Keratinocyte (primary cell): ENCODE data around the gene NOM1. TPM values are rescaled to one million over a fixed set of nuclear protein-coding genes. Genes with fewer than 3 reads are reported as not detected.
A peak's percentile ranks its signal among the peaks of the same experiment; 100 is the strongest.

ENCODE experiments used
- DNase-seq: peaks from one replicate; pipeline ENCODE4 v3.0.0-alpha.2; 2011; ENCODE audit warnings: low read depth, missing footprints, low spot score
- FAIRE-seq: peaks from 2 replicates; lab custom pipeline; 2011; peaks lifted over from hg19 to GRCh38; lab: Jason Lieb, UNC
- H2AFZ ChIP-seq: 2 replicates; pipeline ENCODE4 v1.6.0; 2012; ENCODE audit warnings: low read length, control low read depth, inconsistent platforms; ENCODE audit not compliant: control insufficient read depth
- H3K27ac ChIP-seq: 2 replicates; pipeline ENCODE4 v1.5.1; 2011; ENCODE audit warnings: low read length; ENCODE audit not compliant: control insufficient read depth, insufficient read depth
- H3K27me3 ChIP-seq: 3 replicates; pipeline ENCODE4 v1.6.0; 2011; ENCODE audit warnings: low read length; ENCODE audit not compliant: control insufficient read depth, insufficient read depth; ENCODE audit errors: extremely low read depth
- H3K36me3 ChIP-seq, 2 experiments: 2 replicates in 1 of 2; 3 replicates in 1 of 2; pipeline ENCODE4 v1.5.1; 2011; ENCODE audit warnings: low read length in 2 of 2, mild to moderate bottlenecking in 1 of 2; ENCODE audit not compliant: control insufficient read depth in 2 of 2, insufficient read depth in 2 of 2; ENCODE audit errors: extremely low read depth in 1 of 2
- H3K4me1 ChIP-seq: 3 replicates; pipeline ENCODE4 v1.5.1; 2011; ENCODE audit warnings: low read length; ENCODE audit not compliant: control insufficient read depth, insufficient read depth; ENCODE audit errors: extremely low read depth
- H3K4me2 ChIP-seq: 3 replicates; pipeline ENCODE4 v1.6.0; 2011; ENCODE audit warnings: low read depth, low read length; ENCODE audit not compliant: control insufficient read depth, insufficient read depth; ENCODE audit errors: extremely low read depth
- H3K4me3 ChIP-seq, 3 experiments: fragments of 200-600 bp in 1 of 3; sonication (generic) in 1 of 3; 2 replicates in 2 of 3; 3 replicates in 1 of 3; pipeline ENCODE4 v1.5.1; 2011 to 2016; ENCODE audit warnings: low read length in 3 of 3, mild to moderate bottlenecking in 3 of 3, control low read depth in 2 of 3, inconsistent platforms in 1 of 3, low read depth in 1 of 3, mixed read lengths in 1 of 3, mixed run types in 1 of 3, moderate library complexity in 1 of 3; ENCODE audit not compliant: control insufficient read depth in 2 of 3, insufficient read depth in 2 of 3; ENCODE audit errors: extremely low read depth in 1 of 3
- H3K79me2 ChIP-seq: 2 replicates; pipeline ENCODE4 v1.6.0; 2012; ENCODE audit warnings: low read length; ENCODE audit not compliant: control insufficient read depth, insufficient read depth
- H3K9ac ChIP-seq: 3 replicates; pipeline ENCODE4 v1.6.0; 2011; ENCODE audit warnings: low read length; ENCODE audit not compliant: control insufficient read depth, insufficient read depth; ENCODE audit errors: extremely low read depth
- H3K9me1 ChIP-seq: 3 replicates; pipeline ENCODE4 v1.6.0; 2011; ENCODE audit warnings: low read length; ENCODE audit not compliant: control insufficient read depth, insufficient read depth; ENCODE audit errors: extremely low read depth
- H3K9me3 ChIP-seq: 2 replicates; pipeline ENCODE4 v1.5.1; 2012; ENCODE audit warnings: low read depth, low read length; ENCODE audit not compliant: control insufficient read depth
- H4K20me1 ChIP-seq: 3 replicates; pipeline ENCODE4 v1.6.0; 2011; ENCODE audit warnings: low read length; ENCODE audit not compliant: control insufficient read depth, insufficient read depth; ENCODE audit errors: extremely low read depth
- CTCF ChIP-seq, 3 experiments: IDR thresholded peaks in 1 of 3; conservative IDR thresholded peaks in 1 of 3; optimal IDR thresholded peaks in 1 of 3; 2 replicates in 2 of 3; 3 replicates in 1 of 3; pipeline versions ENCODE3 to v1.5.1; 2011; ENCODE audit warnings: low read length in 3 of 3, mild to moderate bottlenecking in 3 of 3, moderate library complexity in 2 of 3, control low read depth in 1 of 3, inconsistent platforms in 1 of 3; ENCODE audit not compliant: insufficient read depth in 2 of 3; ENCODE audit errors: extremely low read depth in 1 of 3
- EZH2 ChIP-seq: IDR thresholded peaks from one replicate; pipeline ENCODE4 v1.6.1; 2012; ENCODE audit warnings: inconsistent platforms, mild to moderate bottlenecking, low read length, moderate library complexity
- dilution Hi-C: fragments of 300-500 bp; cut with MboI; formaldehyde crosslinking; loops from one replicate; pipeline ENCODE4 v1.7.0; 2020; ENCODE audit warnings: low sequenced_read_pairs; ENCODE audit not compliant: extremely low pct_ligation_motif_present
- polyA plus RNA-seq, 5 experiments: library from polyadenylated mRNA; depleted of rRNA in 3 of 5; stranded (reverse) in 3 of 5; stranded (forward) in 1 of 5; unstranded in 1 of 5; fragments of >200 nt; gene quantifications; 1 replicate in 1 of 5; 2 replicates in 3 of 5; 3 replicates in 1 of 5; pipeline versions ENCODE4 v1.2.1 to v1.2.3, GENCODE V29; 2011 to 2012; ENCODE audit warnings: missing spikeins in 2 of 5, low read depth in 1 of 5, low replicate concordance in 1 of 5

The NOM1 gene
- polyA plus RNA-seq, 1 donor (not counting 4 experiments of a cell fraction or from before 2014, with no cell fraction given) = 17.1 TPM

GRCh38 chr7:156928406-156928747, 21.1 kb upstream of the NOM1 start:
- Histone ChIP-seq H2AFZ (no peak overlapping the region), H3K9me3 (no peaks in the 10 kb centered on the region), H3K79me2 (no peaks in the 10 kb centered on the region), H4K20me1 (no peaks in the 10 kb centered on the region), H3K27me3 (peaks cover 5% of the 10 kb centered on the region), H3K4me2 (no peak overlapping the region), H3K36me3 (no peaks in the 10 kb centered on the region), H3K9me1 (no peaks in the 10 kb centered on the region), H3K4me1 (peaks cover 10% of the 10 kb centered on the region), H3K9ac (no peak overlapping the region), H3K27ac (no peak overlapping the region), H3K4me3 (no peak overlapping the region)
- DNase-seq = no peak
- TF ChIP-seq EZH2 (no peak), CTCF (optimal IDR thresholded peaks at IDR 0.05 in 1 of 3, IDR thresholded peaks at IDR 0.05 in 1 of 3, conservative IDR thresholded peaks at IDR 0.05 in 1 of 3; ENCODE audit: extremely low read depth in 1 of 3, insufficient read depth in 2 of 3, low read length in 3 of 3) (no peak)
- dilution Hi-C loops = no loop called here
- FAIRE-seq = no peak

GRCh38 chr7:156929789-156930539, 19.5 kb upstream of the NOM1 start:
- no peaks in the 10 kb centered on the region for H3K36me3 ChIP-seq
- no peak overlapping the region for H3K4me2 ChIP-seq
- peaks cover 5% of the 10 kb centered on the region for H3K27me3 ChIP-seq
- no peaks in the 10 kb centered on the region for H3K9me1 ChIP-seq
- no peak overlapping the region for H2AFZ ChIP-seq
- no peaks in the 10 kb centered on the region for H3K9me3 ChIP-seq
- TF ChIP-seq EZH2 (no peak), CTCF (optimal IDR thresholded peaks at IDR 0.05 in 1 of 3, IDR thresholded peaks at IDR 0.05 in 1 of 3, conservative IDR thresholded peaks at IDR 0.05 in 1 of 3; ENCODE audit: extremely low read depth in 1 of 3, insufficient read depth in 2 of 3, low read length in 3 of 3) (peak in 2 of 3 experiments; percentile 2 to 11)
- dilution Hi-C loops = no loop called here
- DNase-seq (no peak), FAIRE-seq (no peak)
- no peak overlapping the region for H3K4me3 ChIP-seq
- no peak overlapping the region for H3K9ac ChIP-seq
- H3K79me2 ChIP-seq = no peaks in the 10 kb centered on the region
- H4K20me1 ChIP-seq = no peaks in the 10 kb centered on the region
- no peak overlapping the region for H3K27ac ChIP-seq
- peaks cover 10% of the 10 kb centered on the region for H3K4me1 ChIP-seq
